Gastrocnemius medialis (tissue), 4 donors: ENCODE data around the gene TUBB. TPM values are rescaled to one million over a fixed set of nuclear protein-coding genes. Genes with fewer than 3 reads are reported as not detected.

Source experiments
- ATAC-seq, 2 donors: fragments of 150-250 bp; one replicate each; pipeline ENCODE4 v1.9.1; 2016
- DNase-seq, 2 donors: peaks; one replicate each; pipeline ENCODE4 v3.0.0-alpha.2; 2019
- H3K27ac ChIP-seq, 4 donors: fragments of 200-600 bp; sonication (generic); 1 replicate in 1 of 4; 2 replicates in 3 of 4; pipeline ENCODE4 v1.5.1; 2016 to 2018; ENCODE audit warnings: mild to moderate bottlenecking in 2 of 4, moderate library complexity in 1 of 4
- H3K27me3 ChIP-seq, 3 donors: fragments of 200-600 bp; sonication (generic) in 2 of 3; 1 replicate in 1 of 3; 2 replicates in 2 of 3; pipeline versions ENCODE4 v1.5.1 to v1.6.0; 2016 to 2019; ENCODE audit warnings: mild to moderate bottlenecking in 1 of 3, moderate library complexity in 1 of 3
- H3K36me3 ChIP-seq, 2 donors: fragments of 200-600 bp; sonication (generic) in 1 of 2; one replicate each; pipeline ENCODE4 v1.5.1; 2017 to 2018
- H3K4me1 ChIP-seq, 2 donors: fragments of 200-600 bp; sonication (generic) in 1 of 2; one replicate each; pipeline ENCODE4 v1.5.1; 2016 to 2017; ENCODE audit warnings: mild to moderate bottlenecking in 2 of 2
- H3K4me3 ChIP-seq, 4 donors: fragments of 200-600 bp; sonication (generic) in 3 of 4; 1 replicate in 1 of 4; 2 replicates in 3 of 4; pipeline ENCODE4 v1.5.1; 2016 to 2019; ENCODE audit warnings: mild to moderate bottlenecking in 2 of 4
- H3K9me3 ChIP-seq, 3 donors: fragments of 200-600 bp; sonication (generic) in 2 of 3; 1 replicate in 1 of 3; 2 replicates in 2 of 3; pipeline ENCODE4 v1.5.1; 2016 to 2019
- CTCF ChIP-seq, 5 experiments: fragments of 450-650 bp in 3 of 5; fragments of 200-600 bp in 2 of 5; sonication (generic) in 2 of 5; IDR thresholded peaks in 4 of 5; conservative IDR thresholded peaks in 1 of 5; 1 replicate in 4 of 5; 2 replicates in 1 of 5; pipeline ENCODE4 v1.5.1; 2016 to 2019; ENCODE audit warnings: antibody characterized with exemption in 5 of 5, mild to moderate bottlenecking in 3 of 5, moderate library complexity in 3 of 5
- POLR2A ChIP-seq, 2 donors: fragments of 450-650 bp; IDR thresholded peaks; one replicate each; pipeline ENCODE4 v1.6.1; 2017; ENCODE audit warnings: antibody characterized with exemption in 2 of 2, mild to moderate bottlenecking in 2 of 2, moderate library complexity in 2 of 2
- in situ Hi-C, 4 donors: fragments of 200-750 bp; cut with MboI; loops; one replicate each; pipeline versions ENCODE4 v1.15.0 to v1.8.0; 2017; ENCODE audit warnings: low sequenced_read_pairs in 4 of 4
- intact Hi-C: fragments of 100-400 bp; cut with DNase I; formaldehyde crosslinking; loops from one replicate; pipeline ENCODE4 v1.15.1; 2023; ENCODE audit warnings: low total_unique reads
- total RNA-seq, 4 donors: library from RNA; depleted of rRNA; stranded (reverse); fragments of >200 nt; gene quantifications; one replicate each; pipeline versions ENCODE4 v1.1.0 to v1.2.3, GENCODE V29; 2016

TUBB gene
- total RNA-seq, 4 donors from 2014 or later = 79.7 to 294 (median 193) TPM

- Histone ChIP-seq H3K36me3 (peaks cover 0 to 4% of the 10 kb centered on the region in 2 donors), H3K27me3 (peaks cover 0 to 2% (median 0%) of the 10 kb centered on the region in 3 donors), H3K27ac (peak overlapping the region; percentile 93 to 99 (median 97)), H3K4me3 (peak overlapping the region; percentile 67 to 97 (median 96)), H3K4me1 (peaks cover 39 to 40% of the 10 kb centered on the region in 2 donors), H3K9me3 (no peaks in the 10 kb centered on the region)
- peak; percentile 47 to 60 for ATAC-seq
- DNase-seq = peak; percentile 89 to 94
- peak; percentile 66 to 70 for TF ChIP-seq POLR2A (IDR thresholded peaks at IDR 0.05)
- no peak for TF ChIP-seq CTCF (IDR thresholded peaks at IDR 0.05 in 4 of 5, conservative IDR thresholded peaks at IDR 0.05 in 1 of 5)
- intact Hi-C loops = loop anchor here (1.0 to 5.0 kb wide), 3 partner anchors 30 to 510 kb away; partner anchors contain the start of genes DDR1 and MDC1
- in situ Hi-C loops = loop anchor here in 1 of 4 donors (10.0 kb wide), 1 partner anchor 138 kb away; no protein-coding TSS in a partner anchor
These were observed 33.1 kb upstream of the TUBB start for GRCh38 chr6:30686908-30687658.

DNA sequence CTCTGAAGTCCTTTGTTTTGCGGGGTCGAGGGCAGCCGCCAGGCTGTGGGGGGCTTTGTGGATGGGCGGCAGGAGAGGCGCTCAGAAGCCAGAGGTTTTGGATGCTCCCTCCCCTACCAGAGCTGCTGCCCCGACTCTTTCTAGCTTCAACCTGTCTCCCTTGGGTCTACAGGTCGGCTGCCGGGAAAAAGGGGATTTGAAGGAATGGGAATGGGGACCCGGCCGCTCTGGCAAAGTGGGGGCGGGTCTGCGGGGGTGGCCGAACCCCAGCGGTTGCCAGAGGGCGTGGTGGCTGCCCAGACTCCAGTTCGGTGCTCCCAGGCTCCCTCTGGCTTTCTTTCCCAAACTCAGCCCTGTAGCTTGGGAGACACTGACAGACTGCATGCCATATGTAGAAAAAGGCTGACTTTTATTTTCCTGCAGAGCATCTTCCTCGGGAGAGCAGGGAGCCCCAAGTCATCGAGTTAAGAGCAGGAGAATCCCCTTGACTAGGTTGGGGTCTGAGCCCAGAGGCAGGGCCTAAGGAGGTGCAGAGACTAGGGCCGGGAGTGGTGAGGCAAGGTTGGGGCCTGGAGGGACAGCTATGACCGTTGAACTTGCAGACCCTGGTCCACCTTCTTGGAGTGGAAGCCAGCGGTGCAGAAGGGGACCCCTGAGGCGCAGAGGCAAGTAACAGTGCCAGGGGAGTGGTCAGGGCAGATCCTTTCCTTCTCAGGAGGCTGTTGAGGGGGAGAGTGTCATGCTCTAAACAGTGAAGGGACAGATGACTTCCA is 32.3 kb upstream of the TUBB start:
- in situ Hi-C loops = loop anchor here in 1 of 4 donors (10.0 kb wide), 1 partner anchor 137 kb away; no protein-coding TSS in a partner anchor
- no peaks in the 10 kb centered on the region for H3K9me3 ChIP-seq
- intact Hi-C loops = loop anchor here (1.0 to 5.0 kb wide), 3 partner anchors 29 to 509 kb away; partner anchors contain the start of genes DDR1 and MDC1
- ATAC-seq (no peak), DNase-seq (peak in 1 of 2 donors; percentile 34)
- peaks cover 0 to 2% (median 0%) of the 10 kb centered on the region in 3 donors for H3K27me3 ChIP-seq
- peaks cover 39 to 40% of the 10 kb centered on the region in 2 donors for H3K4me1 ChIP-seq
- TF ChIP-seq CTCF (IDR thresholded peaks at IDR 0.05 in 4 of 5, conservative IDR thresholded peaks at IDR 0.05 in 1 of 5) (peak in 1 of 5 experiments; percentile 11), POLR2A (IDR thresholded peaks at IDR 0.05) (peak in 1 of 2 donors; percentile 1)
- H3K36me3 ChIP-seq = peaks cover 0 to 4% of the 10 kb centered on the region in 2 donors
- peak overlapping the region; percentile 93 to 99 (median 97) for H3K27ac ChIP-seq
- H3K4me3 ChIP-seq = peak overlapping the region; percentile 67 to 97 (median 96)

DNA sequence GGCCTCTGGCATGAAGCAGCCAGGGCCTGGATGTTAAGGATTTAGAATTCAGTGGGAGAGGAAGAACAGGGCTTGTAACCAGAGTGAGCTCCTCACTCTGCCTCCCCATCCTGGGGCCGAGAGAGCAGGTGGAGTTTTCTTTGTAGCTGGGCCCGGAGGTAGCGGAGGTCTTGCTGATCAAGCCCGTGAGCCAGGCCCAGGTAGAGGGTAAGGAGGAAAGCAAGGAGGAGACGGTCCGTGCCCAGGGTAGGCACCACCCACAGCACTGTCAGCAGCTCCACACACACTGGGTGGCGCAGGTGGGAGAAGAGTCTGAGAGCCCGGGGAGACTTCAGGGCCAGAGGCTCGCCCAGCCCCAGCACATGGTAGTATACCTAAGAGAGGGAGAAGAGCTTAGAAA is 31.6 kb upstream of the TUBB start:
- intact Hi-C loops = loop anchor here (5.0 kb wide), 2 partner anchors 194 to 509 kb away; partner anchors contain the start of gene DDR1
- in situ Hi-C loops = loop anchor here in 1 of 4 donors (10.0 kb wide), 1 partner anchor 136 kb away; no protein-coding TSS in a partner anchor
- Histone ChIP-seq H3K9me3 (no peaks in the 10 kb centered on the region), H3K36me3 (peaks cover 0 to 4% of the 10 kb centered on the region in 2 donors), H3K4me3 (peak overlapping the region; percentile 67 to 97 (median 96)), H3K27ac (peak overlapping the region; percentile 93 to 99 (median 97)), H3K4me1 (peaks cover 34 to 40% of the 10 kb centered on the region in 2 donors), H3K27me3 (peaks cover 0 to 2% (median 0%) of the 10 kb centered on the region in 3 donors)
- DNase-seq (no peak), ATAC-seq (no peak)
- TF ChIP-seq POLR2A (IDR thresholded peaks at IDR 0.05) (no peak), CTCF (IDR thresholded peaks at IDR 0.05 in 4 of 5, conservative IDR thresholded peaks at IDR 0.05 in 1 of 5) (no peak)

DNA sequence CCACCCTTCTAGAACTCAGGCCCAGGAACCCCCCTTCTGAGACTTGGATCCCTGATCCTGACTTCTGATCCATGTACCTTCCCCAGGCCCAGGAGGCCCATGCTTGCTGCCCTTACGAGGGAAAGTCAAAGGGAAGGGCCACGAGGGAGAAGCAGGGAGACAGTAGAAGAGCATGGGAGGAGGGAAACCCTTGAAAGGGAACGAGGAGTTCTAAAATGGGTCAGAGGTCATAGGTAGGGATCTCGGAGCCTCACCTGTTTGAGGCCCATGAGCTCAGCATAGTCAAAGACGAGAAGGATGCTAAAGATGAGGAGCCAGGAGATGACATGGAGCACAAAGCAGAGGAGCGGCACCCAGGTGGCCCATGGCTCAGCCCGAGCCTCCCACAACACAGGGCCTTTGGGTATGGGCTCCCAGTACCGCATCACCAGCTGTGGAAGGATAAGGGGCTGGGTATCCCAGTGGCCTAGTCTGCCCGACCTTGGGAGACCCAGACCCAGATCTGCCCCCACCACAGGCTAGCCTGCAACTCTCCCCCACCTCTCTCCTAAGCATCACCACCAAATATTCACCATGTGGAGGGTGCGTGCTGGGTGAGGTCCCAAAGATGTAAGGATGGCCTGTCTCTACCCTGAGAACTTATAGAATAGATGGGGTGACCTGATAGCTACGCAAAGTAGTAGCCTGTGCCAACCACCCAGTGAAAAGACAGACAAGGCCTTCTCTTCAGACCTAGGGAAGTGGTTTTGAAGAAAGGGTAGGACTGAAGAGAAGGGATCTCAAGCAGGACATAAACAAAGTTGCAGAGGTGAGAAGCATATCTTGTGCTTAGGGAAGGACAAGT is 30.9 kb upstream of the TUBB start:
- H3K4me1 ChIP-seq = peaks cover 34 to 40% of the 10 kb centered on the region in 2 donors
- in situ Hi-C loops = loop anchor here in 1 of 4 donors (10.0 kb wide), 1 partner anchor 136 kb away; no protein-coding TSS in a partner anchor

More for the DNA sequence above, 30.9 kb upstream of the TUBB start:
- ATAC-seq = no peak
- H3K27me3 ChIP-seq = peaks cover 0 to 2% (median 0%) of the 10 kb centered on the region in 3 donors
- H3K27ac ChIP-seq = peak overlapping the region; percentile 93 to 99 (median 97)
- peaks cover 0 to 4% of the 10 kb centered on the region in 2 donors for H3K36me3 ChIP-seq
- no peak for DNase-seq
- no peak overlapping the region for H3K4me3 ChIP-seq
- no peaks in the 10 kb centered on the region for H3K9me3 ChIP-seq
- TF ChIP-seq POLR2A (IDR thresholded peaks at IDR 0.05) = no peak
- no peak for TF ChIP-seq CTCF (IDR thresholded peaks at IDR 0.05 in 4 of 5, conservative IDR thresholded peaks at IDR 0.05 in 1 of 5)
- intact Hi-C loops = loop anchor here (5.0 kb wide), 2 partner anchors 193 to 508 kb away; partner anchors contain the start of gene DDR1
